Right lobe of liver (tissue), 6 donors: ENCODE results near the gene XCL2. TPM values are rescaled to one million over a fixed set of nuclear protein-coding genes. Genes with fewer than 3 reads are reported as not detected.

ENCODE experiments used
- ATAC-seq, 4 donors: fragments of 200-7000 bp; cut with Tn5 transposase; one replicate each; pipeline ENCODE4 v1.9.1; 2020; ENCODE audit warnings: mild to moderate bottlenecking in 4 of 4, moderate library complexity in 4 of 4
- DNase-seq, 3 donors: peaks; one replicate each; pipeline ENCODE4 v3.0.0-alpha.2; 2020
- H3K27ac ChIP-seq, 3 donors: fragments of 200-600 bp; one replicate each; pipeline ENCODE4 v1.8.0; 2022
- H3K27me3 ChIP-seq, 2 donors: fragments of 200-600 bp; one replicate each; pipeline ENCODE4 v1.8.0; 2022
- H3K36me3 ChIP-seq, 4 donors: fragments of 200-600 bp; sonication (generic) in 1 of 4; one replicate each; pipeline versions ENCODE4 v1.5.1 to v1.8.0; 2017 to 2022; ENCODE audit warnings: control low read depth in 1 of 4
- H3K4me1 ChIP-seq, 4 donors: fragments of 200-600 bp; sonication (generic) in 1 of 4; one replicate each; pipeline versions ENCODE4 v1.5.1 to v1.8.0; 2017 to 2022; ENCODE audit warnings: control low read depth in 1 of 4
- H3K4me3 ChIP-seq, 3 donors: fragments of 200-600 bp; one replicate each; pipeline ENCODE4 v1.8.0; 2022
- H3K9me3 ChIP-seq, 4 donors: fragments of 200-600 bp; sonication (generic) in 1 of 4; one replicate each; pipeline versions ENCODE4 v1.5.1 to v1.8.0; 2017 to 2022; ENCODE audit warnings: control low read depth in 1 of 4
- CTCF ChIP-seq, 4 donors: fragments of 200-600 bp in 3 of 4; fragments of 450-650 bp in 1 of 4; IDR thresholded peaks; one replicate each; pipeline versions ENCODE4 v1.5.1 to v1.8.0; 2016 to 2022; ENCODE audit warnings: antibody characterized with exemption in 4 of 4, mild to moderate bottlenecking in 2 of 4
- POLR2A ChIP-seq: fragments of 450-650 bp; IDR thresholded peaks from one replicate; pipeline ENCODE4 v1.6.1; 2017; ENCODE audit warnings: antibody characterized with exemption, mild to moderate bottlenecking
- WGBS: methylation state at CpG from one replicate; pipeline ENCODE4 v1.1.6; 2018; ENCODE audit warnings: low coverage, low lambda C conversion rate; ENCODE audit not compliant: insufficient coverage; ENCODE audit errors: missing lambda C conversion rate; 5-methylcytosine and 5-hydroxymethylcytosine counted together
- intact Hi-C, 2 donors: fragments of 100-400 bp; cut with DNase I; formaldehyde crosslinking; loops; one replicate each; pipeline versions ENCODE4 v1.11.2 to v1.14.1; 2022
- total RNA-seq, 6 experiments: library from RNA; depleted of rRNA in 2 of 6; stranded (reverse); fragments of >200 nt in 2 of 6; fragmentation: NEBNext Ultra II Directional in 3 of 6; extraction: Animal tissue kit (Norgen Biotek cat#: 25700) in 3 of 6; gene quantifications; one replicate each; pipeline versions ENCODE4 v1.1.0 to v1.2.4, GENCODE V29; 2016 to 2023
- donor health status: DM: no; HTN: yes; CAD: no.
- donor health status: DM: no; HTN: no; CAD: no.
- donor health status: DM: no; HTN: no; CAD: no.
- donor health status: DM: no; HTN: yes; CAD: no.
- donor health status: DM: no; HTN: yes; CAD: no.

XCL2 gene
- total RNA-seq, 6 experiments from 2014 or later = 1.4 to 1.6 TPM; not detected in 4

GRCh38 chr1:168535536-168535935 is 8.3 kb downstream of the XCL2 start:
- DNase-seq (no peak), ATAC-seq (peak; percentile 34 to 53 (median 49))
- Histone ChIP-seq H3K36me3 (no peaks in the 10 kb centered on the region), H3K4me3 (no peak overlapping the region), H3K9me3 (no peaks in the 10 kb centered on the region), H3K27ac (peak overlapping the region in 1 of 3 donors; percentile 11), H3K27me3 (no peaks in the 10 kb centered on the region), H3K4me1 (no peaks in the 10 kb centered on the region)
- intact Hi-C loops = no loop called here
- WGBS = 50% methylated on average over 1 of the region's 1 CpG
- TF ChIP-seq POLR2A = no peak
- TF ChIP-seq CTCF (IDR thresholded peaks at IDR 0.05) = no peak

GRCh38 chr1:168531615-168532345 is 12.0 kb downstream of the XCL2 start:
- no peaks in the 10 kb centered on the region for H3K4me1 ChIP-seq
- ATAC-seq (no peak), DNase-seq (no peak)
- H3K4me3 ChIP-seq = no peak overlapping the region
- H3K9me3 ChIP-seq = no peaks in the 10 kb centered on the region
- intact Hi-C loops = no loop called here
- no peaks in the 10 kb centered on the region for H3K27me3 ChIP-seq
- no peak overlapping the region for H3K27ac ChIP-seq
- TF ChIP-seq CTCF (IDR thresholded peaks at IDR 0.05) = no peak
- H3K36me3 ChIP-seq = no peaks in the 10 kb centered on the region
- WGBS = 88% methylated on average over 2 of the region's 2 CpGs

- intact Hi-C loops = no loop called here
- peak; percentile 40 to 66 (median 52) for ATAC-seq
- no peak overlapping the region for H3K4me3 ChIP-seq
- TF ChIP-seq CTCF (IDR thresholded peaks at IDR 0.05) = no peak
- no peak for TF ChIP-seq POLR2A
- no peak overlapping the region for H3K27ac ChIP-seq
- no peaks in the 10 kb centered on the region for H3K9me3 ChIP-seq
- H3K4me1 ChIP-seq = no peaks in the 10 kb centered on the region
- WGBS = 41% methylated on average over 1 of the region's 1 CpG
- no peak for DNase-seq
- no peaks in the 10 kb centered on the region for H3K27me3 ChIP-seq
- no peaks in the 10 kb centered on the region for H3K36me3 ChIP-seq
Measured at GRCh38 chr1:168529518-168529917, 14.3 kb downstream of the XCL2 start.

- Histone ChIP-seq H3K9me3 (no peaks in the 10 kb centered on the region), H3K4me3 (no peak overlapping the region), H3K27me3 (no peaks in the 10 kb centered on the region), H3K4me1 (no peaks in the 10 kb centered on the region), H3K36me3 (no peaks in the 10 kb centered on the region), H3K27ac (no peak overlapping the region)
- ATAC-seq (peak in 1 of 4 donors; percentile 25), DNase-seq (no peak)
- 71% methylated on average over 1 of the region's 1 CpG for WGBS
- intact Hi-C loops = no loop called here
- TF ChIP-seq CTCF (IDR thresholded peaks at IDR 0.05) = no peak
- no peak for TF ChIP-seq POLR2A
Measured at GRCh38 chr1:168521401-168522000, 22.3 kb downstream of the XCL2 start.
